Measurements from ENCODE around the gene NAA15.

DNA sequence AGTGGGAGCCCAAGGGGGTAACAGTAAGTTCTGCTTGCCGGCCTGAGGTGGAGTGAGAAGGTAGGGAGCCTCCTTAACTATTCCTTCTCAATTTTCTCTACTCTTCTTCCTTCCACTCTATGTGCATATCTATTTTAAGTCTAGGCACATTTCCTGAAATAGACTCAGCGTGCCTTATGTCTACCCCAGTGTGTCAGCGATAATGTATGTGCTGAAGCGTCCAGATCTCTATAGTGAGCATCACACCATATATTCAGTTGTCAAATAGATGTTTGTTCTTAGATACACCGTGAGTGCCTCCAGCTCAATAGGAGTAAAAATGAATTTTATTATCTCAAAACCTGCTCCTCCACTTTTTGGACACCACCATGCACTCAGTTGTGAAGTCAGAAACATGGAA, 101.1 kb downstream of the NAA15 start:
- TF ChIP-seq, protein P1, sequence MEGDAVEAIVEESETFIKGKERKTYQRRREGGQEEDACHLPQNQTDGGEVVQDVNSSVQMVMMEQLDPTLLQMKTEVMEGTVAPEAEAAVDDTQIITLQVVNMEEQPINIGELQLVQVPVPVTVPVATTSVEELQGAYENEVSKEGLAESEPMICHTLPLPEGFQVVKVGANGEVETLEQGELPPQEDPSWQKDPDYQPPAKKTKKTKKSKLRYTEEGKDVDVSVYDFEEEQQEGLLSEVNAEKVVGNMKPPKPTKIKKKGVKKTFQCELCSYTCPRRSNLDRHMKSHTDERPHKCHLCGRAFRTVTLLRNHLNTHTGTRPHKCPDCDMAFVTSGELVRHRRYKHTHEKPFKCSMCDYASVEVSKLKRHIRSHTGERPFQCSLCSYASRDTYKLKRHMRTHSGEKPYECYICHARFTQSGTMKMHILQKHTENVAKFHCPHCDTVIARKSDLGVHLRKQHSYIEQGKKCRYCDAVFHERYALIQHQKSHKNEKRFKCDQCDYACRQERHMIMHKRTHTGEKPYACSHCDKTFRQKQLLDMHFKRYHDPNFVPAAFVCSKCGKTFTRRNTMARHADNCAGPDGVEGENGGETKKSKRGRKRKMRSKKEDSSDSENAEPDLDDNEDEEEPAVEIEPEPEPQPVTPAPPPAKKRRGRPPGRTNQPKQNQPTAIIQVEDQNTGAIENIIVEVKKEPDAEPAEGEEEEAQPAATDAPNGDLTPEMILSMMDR (IDR thresholded peaks at IDR 0.05): no peak
- TF ChIP-seq, protein P2, sequence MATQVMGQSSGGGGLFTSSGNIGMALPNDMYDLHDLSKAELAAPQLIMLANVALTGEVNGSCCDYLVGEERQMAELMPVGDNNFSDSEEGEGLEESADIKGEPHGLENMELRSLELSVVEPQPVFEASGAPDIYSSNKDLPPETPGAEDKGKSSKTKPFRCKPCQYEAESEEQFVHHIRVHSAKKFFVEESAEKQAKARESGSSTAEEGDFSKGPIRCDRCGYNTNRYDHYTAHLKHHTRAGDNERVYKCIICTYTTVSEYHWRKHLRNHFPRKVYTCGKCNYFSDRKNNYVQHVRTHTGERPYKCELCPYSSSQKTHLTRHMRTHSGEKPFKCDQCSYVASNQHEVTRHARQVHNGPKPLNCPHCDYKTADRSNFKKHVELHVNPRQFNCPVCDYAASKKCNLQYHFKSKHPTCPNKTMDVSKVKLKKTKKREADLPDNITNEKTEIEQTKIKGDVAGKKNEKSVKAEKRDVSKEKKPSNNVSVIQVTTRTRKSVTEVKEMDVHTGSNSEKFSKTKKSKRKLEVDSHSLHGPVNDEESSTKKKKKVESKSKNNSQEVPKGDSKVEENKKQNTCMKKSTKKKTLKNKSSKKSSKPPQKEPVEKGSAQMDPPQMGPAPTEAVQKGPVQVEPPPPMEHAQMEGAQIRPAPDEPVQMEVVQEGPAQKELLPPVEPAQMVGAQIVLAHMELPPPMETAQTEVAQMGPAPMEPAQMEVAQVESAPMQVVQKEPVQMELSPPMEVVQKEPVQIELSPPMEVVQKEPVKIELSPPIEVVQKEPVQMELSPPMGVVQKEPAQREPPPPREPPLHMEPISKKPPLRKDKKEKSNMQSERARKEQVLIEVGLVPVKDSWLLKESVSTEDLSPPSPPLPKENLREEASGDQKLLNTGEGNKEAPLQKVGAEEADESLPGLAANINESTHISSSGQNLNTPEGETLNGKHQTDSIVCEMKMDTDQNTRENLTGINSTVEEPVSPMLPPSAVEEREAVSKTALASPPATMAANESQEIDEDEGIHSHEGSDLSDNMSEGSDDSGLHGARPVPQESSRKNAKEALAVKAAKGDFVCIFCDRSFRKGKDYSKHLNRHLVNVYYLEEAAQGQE (IDR thresholded peaks at IDR 0.05; ENCODE audit: insufficient read depth in 1 of 2, low read depth in 2 of 2, low read length in 1 of 2): no peak
- TF ChIP-seq SIN3A (IDR thresholded peaks at IDR 0.05; ENCODE audit: borderline replicate concordance, insufficient read depth, low read depth, low read length): no peak
- TF ChIP-seq POLR2AphosphoS5 (IDR thresholded peaks at IDR 0.05; ENCODE audit: low read depth, low read length): no peak

All from Panc1 (cell line).